Tibial nerve (tissue), 4 donors: ENCODE measurements around the gene ARID5B. TPM values are rescaled to one million over a fixed set of nuclear protein-coding genes. Genes with fewer than 3 reads are reported as not detected.

Experiments used
- DNase-seq, 2 donors: peaks; one replicate each; pipeline ENCODE4 v3.0.0-alpha.2; 2019; ENCODE audit warnings: low spot score in 2 of 2
- H3K27ac ChIP-seq, 4 donors: fragments of 200-600 bp; sonication (generic) in 3 of 4; one replicate each; pipeline ENCODE4 v1.5.1; 2017 to 2019; ENCODE audit warnings: mild to moderate bottlenecking in 1 of 4
- H3K27me3 ChIP-seq, 2 donors: fragments of 200-600 bp; sonication (generic) in 1 of 2; one replicate each; pipeline versions ENCODE4 v1.5.1 to v1.6.0; 2017 to 2019
- H3K36me3 ChIP-seq, 3 donors: fragments of 200-600 bp; sonication (generic); one replicate each; pipeline ENCODE4 v1.5.1; 2018 to 2019
- H3K4me1 ChIP-seq, 4 donors: fragments of 200-600 bp; sonication (generic) in 3 of 4; one replicate each; pipeline ENCODE4 v1.5.1; 2017 to 2019
- H3K4me3 ChIP-seq, 4 donors: fragments of 200-600 bp; sonication (generic) in 3 of 4; one replicate each; pipeline ENCODE4 v1.5.1; 2017 to 2019; ENCODE audit warnings: mild to moderate bottlenecking in 1 of 4, moderate library complexity in 1 of 4
- H3K9me3 ChIP-seq, 4 donors: fragments of 200-600 bp; sonication (generic) in 3 of 4; one replicate each; pipeline ENCODE4 v1.5.1; 2017 to 2019
- EP300 ChIP-seq, 2 donors: sonication (generic); formaldehyde crosslinking; IDR thresholded peaks; one replicate each; pipeline ENCODE4 v1.6.1; 2017; ENCODE audit warnings: antibody characterized with exemption in 2 of 2, mild to moderate bottlenecking in 1 of 2
- POLR2A ChIP-seq, 2 donors: fragments of 450-650 bp; IDR thresholded peaks; one replicate each; pipeline ENCODE4 v1.6.1; 2017; ENCODE audit warnings: antibody characterized with exemption in 2 of 2, mild to moderate bottlenecking in 2 of 2, moderate library complexity in 2 of 2
- WGBS, 2 donors: methylation state at CpG; one replicate each; pipeline ENCODE4 v1.1.5; 2018; 5-methylcytosine and 5-hydroxymethylcytosine counted together
- total RNA-seq, 4 donors: library from RNA; depleted of rRNA; stranded (reverse); fragments of >200 nt; gene quantifications; one replicate each; pipeline ENCODE4 v1.1.0, GENCODE V29; 2016
- TF ChIP-seq, protein P1 (sequence below), 5 experiments: fragments of 200-600 bp in 3 of 5; fragments of 450-650 bp in 2 of 5; sonication (generic) in 3 of 5; IDR thresholded peaks; one replicate each; pipeline ENCODE4 v1.5.1; 2016 to 2019; ENCODE audit warnings: antibody characterized with exemption in 5 of 5, mild to moderate bottlenecking in 3 of 5, moderate library complexity in 2 of 5

The ARID5B gene
- total RNA-seq, 4 donors from 2014 or later = 47.4 to 82.2 (median 62.6) TPM

DNA sequence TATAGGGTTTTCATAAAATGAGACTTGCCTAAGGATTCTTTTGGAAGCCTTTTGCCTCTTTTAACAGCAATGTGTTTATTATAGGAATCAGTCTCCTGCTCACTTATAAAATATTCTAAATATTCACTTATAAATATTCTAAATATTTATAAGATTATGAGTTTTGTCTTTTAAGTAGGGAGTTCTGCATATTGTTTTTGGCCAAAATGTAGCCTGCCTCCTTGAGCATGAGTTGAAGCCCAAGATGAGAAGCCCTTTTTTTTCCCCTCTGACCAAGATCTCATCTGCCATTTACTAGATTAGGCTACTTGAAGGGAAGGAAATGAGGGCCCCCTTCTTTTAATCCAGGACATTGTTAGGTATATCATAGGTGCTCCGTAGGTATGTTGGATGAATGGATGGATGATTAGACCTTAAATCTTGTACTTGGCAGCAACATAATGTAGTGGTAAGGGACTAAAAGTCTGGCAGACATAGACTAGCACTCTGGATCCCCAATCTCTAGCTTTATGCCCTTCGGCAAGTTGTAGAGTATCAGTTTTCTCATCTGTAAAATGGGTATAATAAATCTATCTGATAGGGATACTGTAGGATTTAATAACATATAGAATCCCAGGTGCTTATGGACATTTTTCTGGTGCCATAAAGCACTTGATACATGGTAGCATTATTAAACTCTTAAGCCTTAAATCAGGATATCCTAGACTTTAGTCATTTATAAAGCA lies 59.1 kb downstream of the ARID5B start:
- TF ChIP-seq EP300 (IDR thresholded peaks at IDR 0.05) (no peak), POLR2A (IDR thresholded peaks at IDR 0.05) (no peak)
- TF ChIP-seq, protein P1, sequence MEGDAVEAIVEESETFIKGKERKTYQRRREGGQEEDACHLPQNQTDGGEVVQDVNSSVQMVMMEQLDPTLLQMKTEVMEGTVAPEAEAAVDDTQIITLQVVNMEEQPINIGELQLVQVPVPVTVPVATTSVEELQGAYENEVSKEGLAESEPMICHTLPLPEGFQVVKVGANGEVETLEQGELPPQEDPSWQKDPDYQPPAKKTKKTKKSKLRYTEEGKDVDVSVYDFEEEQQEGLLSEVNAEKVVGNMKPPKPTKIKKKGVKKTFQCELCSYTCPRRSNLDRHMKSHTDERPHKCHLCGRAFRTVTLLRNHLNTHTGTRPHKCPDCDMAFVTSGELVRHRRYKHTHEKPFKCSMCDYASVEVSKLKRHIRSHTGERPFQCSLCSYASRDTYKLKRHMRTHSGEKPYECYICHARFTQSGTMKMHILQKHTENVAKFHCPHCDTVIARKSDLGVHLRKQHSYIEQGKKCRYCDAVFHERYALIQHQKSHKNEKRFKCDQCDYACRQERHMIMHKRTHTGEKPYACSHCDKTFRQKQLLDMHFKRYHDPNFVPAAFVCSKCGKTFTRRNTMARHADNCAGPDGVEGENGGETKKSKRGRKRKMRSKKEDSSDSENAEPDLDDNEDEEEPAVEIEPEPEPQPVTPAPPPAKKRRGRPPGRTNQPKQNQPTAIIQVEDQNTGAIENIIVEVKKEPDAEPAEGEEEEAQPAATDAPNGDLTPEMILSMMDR (IDR thresholded peaks at IDR 0.05) = no peak
- H3K36me3 ChIP-seq = no peaks in the 10 kb centered on the region
- no peak for DNase-seq
- no peak overlapping the region for H3K4me3 ChIP-seq
- H3K27me3 ChIP-seq = no peaks in the 10 kb centered on the region
- WGBS, 2 donors = 95 to 97% methylated on average over 2 of the region's 2 CpGs
- H3K9me3 ChIP-seq = no peaks in the 10 kb centered on the region
- no peak overlapping the region for H3K27ac ChIP-seq
- H3K4me1 ChIP-seq = peaks cover 0 to 5% (median 2%) of the 10 kb centered on the region in 4 donors

DNA sequence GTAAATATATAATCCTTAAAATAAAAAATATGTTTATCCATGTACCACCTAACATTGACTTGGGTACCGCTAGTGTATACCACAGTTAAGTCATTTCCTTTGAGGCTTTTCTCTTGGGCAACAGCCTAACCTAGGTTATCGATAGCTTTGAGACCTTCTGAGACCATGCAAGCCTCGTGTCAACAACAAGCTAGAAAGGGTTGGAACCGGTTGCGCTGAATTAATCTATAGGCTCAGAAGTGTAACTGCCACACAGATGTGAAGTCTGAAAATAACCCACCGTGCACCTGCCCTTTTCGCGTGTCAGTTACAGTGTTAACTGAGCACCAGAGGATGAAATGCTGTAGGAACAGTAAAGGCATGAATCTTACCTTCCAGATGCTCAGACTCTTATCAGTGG lies 59.8 kb downstream of the ARID5B start:
- no peaks in the 10 kb centered on the region for H3K9me3 ChIP-seq
- peaks cover 0 to 5% (median 2%) of the 10 kb centered on the region in 4 donors for H3K4me1 ChIP-seq
- 87% methylated on average over 8 of the region's 8 CpGs for WGBS, 2 donors
- H3K4me3 ChIP-seq = no peak overlapping the region
- DNase-seq = no peak
- no peaks in the 10 kb centered on the region for H3K27me3 ChIP-seq
- H3K27ac ChIP-seq = no peak overlapping the region
- no peak for TF ChIP-seq EP300 (IDR thresholded peaks at IDR 0.05)
- TF ChIP-seq POLR2A (IDR thresholded peaks at IDR 0.05) = no peak
- TF ChIP-seq, protein P1 (IDR thresholded peaks at IDR 0.05) = no peak
- no peaks in the 10 kb centered on the region for H3K36me3 ChIP-seq

GRCh38 chr10:61962971-61963370 lies 61.5 kb downstream of the ARID5B start:
- H3K27me3 ChIP-seq = no peaks in the 10 kb centered on the region
- WGBS, 2 donors = 89% methylated on average over 4 of the region's 4 CpGs
- no peak for DNase-seq
- no peak overlapping the region for H3K27ac ChIP-seq
- no peaks in the 10 kb centered on the region for H3K36me3 ChIP-seq
- no peaks in the 10 kb centered on the region for H3K9me3 ChIP-seq
- TF ChIP-seq EP300 (IDR thresholded peaks at IDR 0.05) = no peak
- TF ChIP-seq POLR2A (IDR thresholded peaks at IDR 0.05) = no peak
- TF ChIP-seq, protein P1 (IDR thresholded peaks at IDR 0.05) = no peak
- H3K4me3 ChIP-seq = no peak overlapping the region
- peaks cover 0 to 5% (median 2%) of the 10 kb centered on the region in 4 donors for H3K4me1 ChIP-seq

GRCh38 chr10:61963669-61964058 lies 62.2 kb downstream of the ARID5B start:
- H3K4me1 ChIP-seq = peaks cover 0 to 5% (median 2%) of the 10 kb centered on the region in 4 donors
- no peak overlapping the region for H3K4me3 ChIP-seq
- TF ChIP-seq EP300 (IDR thresholded peaks at IDR 0.05) = no peak
- TF ChIP-seq, protein P1 (IDR thresholded peaks at IDR 0.05) = no peak
- TF ChIP-seq POLR2A (IDR thresholded peaks at IDR 0.05) = no peak
- no peaks in the 10 kb centered on the region for H3K9me3 ChIP-seq
- H3K36me3 ChIP-seq = no peaks in the 10 kb centered on the region
- no peak overlapping the region for H3K27ac ChIP-seq
- H3K27me3 ChIP-seq = no peaks in the 10 kb centered on the region
- 63 to 83% methylated on average over 2 of the region's 2 CpGs for WGBS, 2 donors
- DNase-seq = no peak

- H3K9me3 ChIP-seq = no peaks in the 10 kb centered on the region
- H3K27ac ChIP-seq = peak overlapping the region in 1 of 4 donors; percentile 34
- no peaks in the 10 kb centered on the region for H3K27me3 ChIP-seq
- 43% methylated on average over 3 of the region's 3 CpGs for WGBS, 2 donors
- no peak overlapping the region for H3K4me3 ChIP-seq
- TF ChIP-seq EP300 (IDR thresholded peaks at IDR 0.05) (no peak), POLR2A (IDR thresholded peaks at IDR 0.05) (no peak)
- TF ChIP-seq, protein P1 (IDR thresholded peaks at IDR 0.05) = no peak
- H3K4me1 ChIP-seq = peaks cover 0 to 5% (median 2%) of the 10 kb centered on the region in 4 donors
- DNase-seq = no peak
- H3K36me3 ChIP-seq = no peaks in the 10 kb centered on the region
These were observed 62.7 kb downstream of the ARID5B start for GRCh38 chr10:61964059-61964709.
